K562 (cell line): Measurements from ENCODE around the gene RNF227. TPM values are rescaled to one million over a fixed set of nuclear protein-coding genes. Genes with fewer than 3 reads are reported as not detected.
A peak's percentile ranks its signal among the peaks of the same experiment; 100 is the strongest.

ENCODE experiments used
- ATAC-seq: fragments of 200-7000 bp; cut with Tn5 transposase; 3 replicates; pipeline ENCODE4 v1.9.1; 2020; ENCODE audit warnings: moderate library complexity
- BruUV-seq: library from RNA; stranded (reverse); fragments of 400-500 nt; replicated peaks from 2 replicates; lab custom pipeline; 2021; lab: Mats Ljungman, UMichigan
- CTCF ChIA-PET: fragments of 300-600 bp; formaldehyde crosslinking; extraction: SDS; loops from one replicate; lab custom pipeline; 2021; ENCODE audit warnings: low intra/inter-chr PET ratio; lab: Yijun Ruan, JAX
- POLR2A ChIA-PET: fragments of 300-600, 350-650 bp; sonication (Branson Sonifier 250); formaldehyde crosslinking; extraction: SDS; loops from one replicate; lab custom pipeline; 2021; ENCODE audit warnings: antibody characterized with exemption, inconsistent platforms; lab: Yijun Ruan, JAX
- DNase-seq, 4 experiments: peaks; one replicate each; pipeline versions ENCODE4 v3.0.0 to v3.0.0-alpha.2; 2011 to 2018; ENCODE audit warnings: low spot score in 3 of 4, mixed read lengths in 3 of 4; ENCODE audit errors: extremely low read depth in 1 of 4
- FAIRE-seq: peaks from 2 replicates; lab custom pipeline; 2011; peaks lifted over from hg19 to GRCh38; lab: Jason Lieb, UNC
- H2AFZ ChIP-seq: 2 replicates; pipeline ENCODE4 v1.6.0; 2011; ENCODE audit warnings: low read depth, low read length, control low read depth, inconsistent platforms
- H3K27ac ChIP-seq: fragments of 200-600 bp; 3 replicates; pipeline ENCODE4 v1.8.0; 2011; ENCODE audit warnings: low read depth, mild to moderate bottlenecking, control low read depth, inconsistent platforms, low read length, moderate library complexity, mixed read lengths; ENCODE audit errors: extremely low read depth
- H3K27me3 ChIP-seq, 2 experiments: fragments of 300-600 bp in 1 of 2; 2 replicates in 1 of 2; 3 replicates in 1 of 2; pipeline versions ENCODE4 v1.6.0 to v1.8.0; 2011; ENCODE audit warnings: inconsistent platforms in 2 of 2, low read length in 2 of 2, mild to moderate bottlenecking in 1 of 2, mixed read lengths in 1 of 2, moderate library complexity in 1 of 2; ENCODE audit not compliant: control insufficient read depth in 2 of 2, insufficient read depth in 2 of 2
- H3K36me3 ChIP-seq: fragments of 300-600 bp; 3 replicates; pipeline ENCODE4 v1.8.0; 2011; ENCODE audit warnings: mild to moderate bottlenecking, low read length, inconsistent platforms; ENCODE audit not compliant: control insufficient read depth, insufficient read depth
- H3K4me1 ChIP-seq, 2 experiments: fragments of 200-600 bp in 1 of 2; replicated peaks in 1 of 2; 2 replicates in 1 of 2; 3 replicates in 1 of 2; pipeline versions ENCODE4 v1.5.1 to v1.8.0; 2011; ENCODE audit warnings: inconsistent platforms in 2 of 2, low read length in 2 of 2, mild to moderate bottlenecking in 1 of 2, mixed read lengths in 1 of 2, moderate library complexity in 1 of 2; ENCODE audit not compliant: control insufficient read depth in 2 of 2, insufficient read depth in 2 of 2
- H3K4me2 ChIP-seq: 2 replicates; pipeline ENCODE4 v1.6.1; 2011; ENCODE audit warnings: low read length, control low read depth, inconsistent platforms, mixed read lengths; ENCODE audit not compliant: insufficient read depth
- H3K4me3 ChIP-seq: fragments of 200-600 bp; sonication (generic), shearing (Covaris generic); 2 replicates; pipeline ENCODE4 v1.5.1; 2016; ENCODE audit warnings: control low read depth, inconsistent platforms
- H3K79me2 ChIP-seq: fragments of 200-600 bp; 3 replicates; pipeline ENCODE4 v1.8.0; 2011; ENCODE audit warnings: low read length, inconsistent platforms; ENCODE audit not compliant: control insufficient read depth, insufficient read depth
- H3K9ac ChIP-seq, 2 experiments: 2 replicates each; pipeline versions ENCODE4 v1.6.0 to v1.6.1; 2011; ENCODE audit warnings: low read depth in 2 of 2, low read length in 2 of 2, control low read depth in 1 of 2, inconsistent platforms in 1 of 2, mild to moderate bottlenecking in 1 of 2, mixed read lengths in 1 of 2; ENCODE audit not compliant: insufficient read depth in 1 of 2
- H3K9me1 ChIP-seq: one replicate; pipeline ENCODE4 v1.6.0; 2011; ENCODE audit warnings: inconsistent platforms, mild to moderate bottlenecking, low read length, moderate library complexity; ENCODE audit not compliant: control insufficient read depth, insufficient read depth
- H3K9me3 ChIP-seq: replicated peaks from 2 replicates; pipeline ENCODE4 v1.5.1; 2011; ENCODE audit warnings: low read depth, low read length, inconsistent platforms; ENCODE audit not compliant: control insufficient read depth, insufficient read depth
- H4K20me1 ChIP-seq: replicated peaks from 2 replicates; pipeline ENCODE4 v1.6.1; 2011; ENCODE audit warnings: low read length, inconsistent platforms, mixed read lengths; ENCODE audit not compliant: control insufficient read depth, insufficient read depth
- CBFB ChIP-seq: sonication (generic); formaldehyde crosslinking; IDR thresholded peaks from 2 replicates; pipeline ENCODE4 v1.4.0; 2020; ENCODE audit warnings: mild to moderate bottlenecking, missing genetic modification reagents
- E2F8 ChIP-seq: fragments of 450-650 bp; IDR thresholded peaks from 2 replicates; pipeline ENCODE4 v1.7.1; 2018; ENCODE audit warnings: mild to moderate bottlenecking, low read depth; ENCODE audit not compliant: partially characterized antibody
- E4F1 ChIP-seq: fragments of 250-450 bp; sonication (Bioruptor Pico); IDR thresholded peaks from 2 replicates; pipeline ENCODE4 v1.5.0; 2021; ENCODE audit warnings: mild to moderate bottlenecking, borderline replicate concordance
- EGR1 ChIP-seq: fragments of 450-650 bp; conservative IDR thresholded peaks from 2 replicates; pipeline ENCODE4 v1.6.1; 2017; ENCODE audit warnings: mild to moderate bottlenecking
- ELF2 ChIP-seq: fragments of 250-450 bp; sonication (Bioruptor Pico); IDR thresholded peaks from 2 replicates; pipeline ENCODE4 v1.5.0; 2021; ENCODE audit warnings: mild to moderate bottlenecking
- ELK3 ChIP-seq: fragments of 450-650 bp; formaldehyde crosslinking; IDR thresholded peaks from 2 replicates; pipeline ENCODE4 v1.4.0; 2020; ENCODE audit warnings: mild to moderate bottlenecking
- HNRNPUL1 ChIP-seq: fragments of 200-400 bp; formaldehyde crosslinking; IDR thresholded peaks from 2 replicates; pipeline ENCODE4 v1.6.1; 2017; ENCODE audit warnings: low read length
- MEF2D ChIP-seq: conservative IDR thresholded peaks from 2 replicates; pipeline ENCODE4 v1.6.1; 2016; ENCODE audit warnings: low read depth, missing genetic modification characterization, missing compliant biosample characterization
- NR2C1 ChIP-seq, 2 experiments: fragments of 450-650 bp; IDR thresholded peaks; 2 replicates each; pipeline ENCODE4 v1.6.1; 2017; ENCODE audit warnings: mild to moderate bottlenecking in 2 of 2, antibody characterized with exemption in 1 of 2, inconsistent platforms in 1 of 2, missing compliant biosample characterization in 1 of 2, missing genetic modification characterization in 1 of 2
- NRF1 ChIP-seq, 2 experiments: fragments of 450-650 bp; IDR thresholded peaks in 1 of 2; conservative IDR thresholded peaks in 1 of 2; 2 replicates each; pipeline ENCODE4 v1.6.1; 2014; ENCODE audit warnings: mild to moderate bottlenecking in 2 of 2
- SMARCA4 ChIP-seq: fragments of 450-650 bp; IDR thresholded peaks from 2 replicates; pipeline ENCODE4 v1.6.1; 2016
- ZBTB17 ChIP-seq: fragments of 450-650 bp; formaldehyde crosslinking; IDR thresholded peaks from 2 replicates; pipeline ENCODE4 v1.4.0; 2020; ENCODE audit warnings: mild to moderate bottlenecking
- ZNF316 ChIP-seq: fragments of 450-650 bp; IDR thresholded peaks from 2 replicates; pipeline ENCODE4 v1.6.1; 2016
- WGBS: fragments of 100-300 bp; shearing (Covaris generic); methylation state at CpG from one replicate; pipeline ENCODE4 v1.1.6; 2016; ENCODE audit warnings: low coverage, mixed read lengths; ENCODE audit not compliant: insufficient coverage; ENCODE audit errors: missing lambda C conversion rate; 5-methylcytosine and 5-hydroxymethylcytosine counted together
- in situ Hi-C: fragments of 300-500 bp; cut with MboI; formaldehyde crosslinking; loops from 4 replicates; pipeline ENCODE4 v1.15.0; 2018; ENCODE audit warnings: inconsistent platforms, mixed read lengths
- intact Hi-C: fragments of 100-400 bp; cut with micrococcal nuclease; formaldehyde crosslinking; loops from 2 replicates; pipeline ENCODE4 v1.14.2; 2022
- polyA plus RNA-seq, 8 experiments: library from polyadenylated mRNA; depleted of rRNA in 4 of 8; stranded (reverse) in 5 of 8; unstranded in 3 of 8; fragments of >200 nt; fragmentation: Nextera tagmentation in 2 of 8; fragmentation: Illumina TruSeq in 1 of 8; extraction: Ambion mirVana in 2 of 8; extraction: Trizol in 1 of 8; gene quantifications; 2 replicates each; pipeline versions ENCODE4 v1.2.1 to v1.2.3, GENCODE V29; 2011 to 2014; ENCODE audit warnings: inconsistent platforms in 1 of 8, missing spikeins in 1 of 8
- total RNA-seq, 7 experiments: library from RNA; depleted of rRNA in 6 of 7; stranded (reverse); fragments of >200 nt in 6 of 7; fragmentation: Illumina TruSeq in 2 of 7; extraction: Trizol in 2 of 7; gene quantifications; 2 replicates each; pipeline versions ENCODE4 v1.2.1 to v1.2.3, GENCODE V29; 2011 to 2021; ENCODE audit warnings: low replicate concordance in 1 of 7

The RNF227 gene
- total and polyA plus RNA-seq, 9 of the 15 experiments (the other 6 are each of a cell fraction or from before 2014, with no cell fraction given), result 1.1 to 6.7 (median 2.3) TPM

GRCh38 chr17:7888184-7888920 lies 27.7 kb downstream of the RNF227 start, which contains the start of gene CHD3:
CHD3 (plus strand) TSS chr17:7888789; CDS start chr17:7889001, 212 bp downstream.
- 53% methylated on average over 14 of the region's 18 CpGs for WGBS

More at GRCh38 chr17:7888184-7888920, 27.7 kb downstream of the RNF227 start, which contains the start of gene CHD3:
- no peak; the same call in 2 of the 3 replicates for ATAC-seq
- peak; percentile 19 for FAIRE-seq
- Histone ChIP-seq H3K9me1 (peaks cover 3% of the 10 kb centered on the region), H3K9me3 (no peaks in the 10 kb centered on the region), H3K9ac (peak within 1 kb of the TSS; percentile 56 to 87), H3K79me2 (peaks cover 48% of the 10 kb centered on the region), H3K36me3 (peaks cover 18% of the 10 kb centered on the region; the same call in 1 of the 3 replicates), H4K20me1 (no peaks in the 10 kb centered on the region; the same call in 1 of the 2 replicates), H3K4me2 (peak within 1 kb of the TSS; percentile 92), H3K27ac (peak within 1 kb of the TSS; percentile 66; the same call in 2 of the 3 replicates), H3K4me1 (peaks cover 17 to 31% of the 10 kb centered on the region in 2 experiments; a peak in 4 of 5 replicates), H3K4me3 (peak within 1 kb of the TSS; percentile 66), H3K27me3 (no peaks in the 10 kb centered on the region), H2AFZ (peak within 1 kb of the TSS; percentile 51)
- TF ChIP-seq EGR1 (peak; percentile 43), CBFB (CRISPR knock-in tag) (peak; percentile 8; the same call in 1 of the 2 replicates), E2F8 (no peak), ELK3 (CRISPR knock-in tag) (no peak), ZNF316 (no peak), E4F1 (CRISPR knock-in tag) (no peak), HNRNPUL1 (no peak), NRF1 (conservative IDR thresholded peaks at IDR 0.05 in 1 of 2, IDR thresholded peaks at IDR 0.05 in 1 of 2) (peak; percentile 79 to 81), ZBTB17 (0 out of 2 replicates have a peak, but pooled peaks have one; percentile 4), MEF2D (no peak), NR2C1 (IDR thresholded peaks at IDR 0.05) (no peak), NR2C1 (tag; IDR thresholded peaks at IDR 0.05) (no peak), SMARCA4 (no peak), ELF2 (CRISPR knock-in tag) (no peak)
- no TSS peak for BruUV-seq
- intact Hi-C loops (no loop called here), in situ Hi-C loops (no loop called here)
- DNase-seq, result peak in 1 of 4 experiments; percentile 31
- ChIA-PET POLR2A (interaction anchor here (0.6 kb wide), 1 partner anchor 24 kb away, joined by 4 read pairs; no protein-coding TSS in a partner anchor), CTCF (no interaction called here)
